ENCODE results near the gene MAML3. TPM values are rescaled to one million over a fixed set of nuclear protein-coding genes. Genes with fewer than 3 reads are reported as not detected.

MAML3 gene
- total RNA-seq, 1 donor from 2014 or later, result 8.0 TPM

DNA sequence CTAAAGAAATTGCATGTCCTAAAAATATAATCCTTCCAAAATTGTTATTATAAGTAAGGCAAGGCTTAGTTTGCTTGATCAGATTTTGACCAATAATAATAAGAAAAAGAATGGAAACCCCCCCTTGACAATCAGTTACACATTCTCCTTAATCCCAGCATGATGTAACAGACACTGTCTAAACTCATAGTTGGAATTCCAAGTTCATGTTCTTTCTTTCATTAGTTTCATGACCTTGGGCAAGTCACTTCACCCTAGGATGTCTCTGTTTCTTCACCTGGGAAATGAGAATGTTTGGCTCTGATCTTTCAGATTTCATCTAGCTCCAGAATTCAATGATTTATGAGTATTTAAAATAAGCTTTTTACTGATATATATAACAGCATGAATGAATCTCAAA, 64.8 kb downstream of the MAML3 start:
- H3K4me3 Mint-ChIP-seq (ENCODE audit: unreplicated experiment), result no peak overlapping the region
- H3K27me3 Mint-ChIP-seq (ENCODE audit: unreplicated experiment), result no peaks in the 10 kb centered on the region
- no peak for TF ChIP-seq CTCF (IDR thresholded peaks at IDR 0.05)
- H3K9me3 Mint-ChIP-seq (ENCODE audit: unreplicated experiment), result no peaks in the 10 kb centered on the region
- H3K27ac Mint-ChIP-seq (ENCODE audit: unreplicated experiment), result no peak overlapping the region
- H3K4me1 Mint-ChIP-seq (ENCODE audit: unreplicated experiment), result peaks cover 52% of the 10 kb centered on the region
- no peaks in the 10 kb centered on the region for H3K36me3 Mint-ChIP-seq (ENCODE audit: unreplicated experiment)
- DNase-seq (ENCODE audit: extremely low spot score, unreplicated experiment), result no peak

DNA sequence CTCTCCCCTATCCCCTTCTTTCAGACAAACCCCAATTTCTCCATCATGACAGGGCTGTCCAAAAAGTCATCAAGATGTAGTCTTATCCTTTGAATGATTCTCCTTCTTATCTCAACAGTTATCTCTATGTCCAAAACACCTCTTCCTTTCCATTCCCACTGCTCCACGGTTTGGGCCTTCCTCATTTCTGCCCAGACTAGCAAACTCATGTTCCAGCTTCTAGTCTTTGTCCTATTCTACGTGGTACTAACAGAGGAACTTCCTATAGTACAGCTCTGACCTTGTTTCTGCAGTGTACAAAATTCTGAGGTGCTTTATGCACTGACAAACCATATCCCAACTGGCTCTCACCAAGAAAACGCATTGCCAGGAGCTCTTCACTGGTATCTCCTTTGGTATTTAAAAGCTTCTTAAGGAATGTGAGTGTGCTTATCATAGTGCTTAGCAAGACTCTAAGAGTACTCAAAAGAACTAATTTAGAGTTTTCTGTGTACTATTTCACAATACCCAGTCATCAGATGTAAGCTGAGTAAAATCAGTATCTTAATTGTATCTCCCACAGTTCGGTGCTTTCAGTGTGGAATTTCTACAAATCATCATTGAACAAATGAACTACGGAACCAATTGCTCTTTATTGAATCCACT, 65.5 kb downstream of the MAML3 start:
- no peak for DNase-seq (ENCODE audit: extremely low spot score, unreplicated experiment)
- H3K4me3 Mint-ChIP-seq (ENCODE audit: unreplicated experiment), result no peak overlapping the region
- H3K9me3 Mint-ChIP-seq (ENCODE audit: unreplicated experiment), result no peaks in the 10 kb centered on the region
- peaks cover 51% of the 10 kb centered on the region for H3K4me1 Mint-ChIP-seq (ENCODE audit: unreplicated experiment)
- no peaks in the 10 kb centered on the region for H3K27me3 Mint-ChIP-seq (ENCODE audit: unreplicated experiment)
- no peak overlapping the region for H3K27ac Mint-ChIP-seq (ENCODE audit: unreplicated experiment)
- no peak for TF ChIP-seq CTCF (IDR thresholded peaks at IDR 0.05)
- no peaks in the 10 kb centered on the region for H3K36me3 Mint-ChIP-seq (ENCODE audit: unreplicated experiment)

DNA sequence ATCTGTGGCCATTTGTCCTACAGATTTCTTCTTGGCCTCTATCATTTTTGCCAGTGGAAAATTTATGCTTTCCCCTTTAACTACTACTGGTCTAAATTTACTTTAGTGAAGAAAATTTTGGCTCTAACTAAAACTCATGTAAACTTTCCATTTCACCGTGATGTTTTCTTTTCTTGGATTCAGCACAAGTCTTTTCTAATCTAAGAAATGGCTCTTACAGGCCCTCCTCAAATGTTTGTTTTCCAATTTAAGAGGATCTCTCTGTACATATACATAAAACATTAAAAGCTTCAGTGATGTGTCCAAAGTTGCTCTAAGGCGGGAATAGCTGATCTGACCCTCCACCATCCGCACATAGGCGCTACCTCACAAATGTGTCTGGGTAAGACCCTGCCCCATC, 68.1 kb downstream of the MAML3 start:
- peaks cover 67% of the 10 kb centered on the region for H3K4me1 Mint-ChIP-seq (ENCODE audit: unreplicated experiment)
- H3K27ac Mint-ChIP-seq (ENCODE audit: unreplicated experiment), result no peak overlapping the region
- no peaks in the 10 kb centered on the region for H3K36me3 Mint-ChIP-seq (ENCODE audit: unreplicated experiment)
- DNase-seq (ENCODE audit: extremely low spot score, unreplicated experiment), result no peak
- H3K4me3 Mint-ChIP-seq (ENCODE audit: unreplicated experiment), result no peak overlapping the region
- no peak for TF ChIP-seq CTCF (IDR thresholded peaks at IDR 0.05)
- peaks cover 5% of the 10 kb centered on the region for H3K9me3 Mint-ChIP-seq (ENCODE audit: unreplicated experiment)
- no peaks in the 10 kb centered on the region for H3K27me3 Mint-ChIP-seq (ENCODE audit: unreplicated experiment)

GRCh38 chr4:140085062-140085622, 68.8 kb downstream of the MAML3 start:
- Mint-ChIP-seq H3K4me1 (ENCODE audit: unreplicated experiment) (peaks cover 66% of the 10 kb centered on the region), H3K27me3 (ENCODE audit: unreplicated experiment) (no peaks in the 10 kb centered on the region), H3K36me3 (ENCODE audit: unreplicated experiment) (no peaks in the 10 kb centered on the region), H3K4me3 (ENCODE audit: unreplicated experiment) (no peak overlapping the region), H3K27ac (ENCODE audit: unreplicated experiment) (peak overlapping the region; percentile 23), H3K9me3 (ENCODE audit: unreplicated experiment) (peaks cover 5% of the 10 kb centered on the region)
- no peak for DNase-seq (ENCODE audit: extremely low spot score, unreplicated experiment)
- no peak for TF ChIP-seq CTCF (IDR thresholded peaks at IDR 0.05)

DNA sequence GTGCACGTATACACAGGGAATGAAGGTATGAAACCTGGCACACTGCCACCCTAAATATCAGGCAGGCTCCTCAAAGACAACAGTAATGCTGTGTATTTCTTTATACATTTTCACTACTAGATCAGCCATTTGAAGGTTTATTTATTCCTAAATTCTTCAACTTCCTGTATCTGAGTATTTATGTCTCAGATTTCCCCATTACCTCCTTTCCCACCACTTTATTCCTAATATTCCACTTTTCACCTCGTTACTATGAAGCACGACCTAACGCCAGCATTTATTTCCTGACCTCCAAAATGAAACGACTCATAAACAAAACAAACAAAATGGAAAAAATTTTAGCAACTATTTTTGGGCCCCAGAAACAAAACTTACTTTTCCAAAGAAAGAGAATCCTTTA, 69.6 kb downstream of the MAML3 start:
- DNase-seq (ENCODE audit: extremely low spot score, unreplicated experiment), result no peak
- H3K27me3 Mint-ChIP-seq (ENCODE audit: unreplicated experiment), result no peaks in the 10 kb centered on the region
- no peak overlapping the region for H3K4me3 Mint-ChIP-seq (ENCODE audit: unreplicated experiment)
- TF ChIP-seq CTCF (IDR thresholded peaks at IDR 0.05), result no peak
- peaks cover 5% of the 10 kb centered on the region for H3K9me3 Mint-ChIP-seq (ENCODE audit: unreplicated experiment)
- H3K36me3 Mint-ChIP-seq (ENCODE audit: unreplicated experiment), result no peaks in the 10 kb centered on the region
- peak overlapping the region; percentile 51 for H3K27ac Mint-ChIP-seq (ENCODE audit: unreplicated experiment)
- peaks cover 65% of the 10 kb centered on the region for H3K4me1 Mint-ChIP-seq (ENCODE audit: unreplicated experiment)
